ENCODE data around the gene LDLRAD1.
"Not testable (repeated sequence)": the region's sequence is repeated elsewhere in the genome, so short reads cannot be mapped to it uniquely, and the experiment has no call there.

The LDLRAD1 gene

GRCh38 chr1:54016343-54017282 lies 1.4 kb downstream of the LDLRAD1 start:
- DNase-seq (ENCODE audit: low spot score) = no peak

- DNase-seq (ENCODE audit: low spot score) = no peak
Measured at GRCh38 chr1:54014009-54014629, 3.9 kb downstream of the LDLRAD1 start.

GRCh38 chr1:54013393-54014008 lies 4.5 kb downstream of the LDLRAD1 start:
- DNase-seq (ENCODE audit: low spot score) = no peak

- no peak for DNase-seq (ENCODE audit: low spot score)
Measured at GRCh38 chr1:54012863-54013262, 5.1 kb downstream of the LDLRAD1 start.

GRCh38 chr1:54012008-54012325 lies 6.0 kb downstream of the LDLRAD1 start:
- DNase-seq (ENCODE audit: low spot score) = no peak

GRCh38 chr1:54011316-54012007 lies 6.5 kb downstream of the LDLRAD1 start:
- DNase-seq (ENCODE audit: low spot score) = no peak

GRCh38 chr1:54010415-54011117 lies 7.4 kb downstream of the LDLRAD1 start:
- no peak for DNase-seq (ENCODE audit: low spot score)

GRCh38 chr1:54009406-54009805 lies 8.6 kb downstream of the LDLRAD1 start:
- DNase-seq (ENCODE audit: low spot score) = no peak

GRCh38 chr1:54008876-54009275 lies 9.1 kb downstream of the LDLRAD1 start:
- DNase-seq (ENCODE audit: low spot score) = no peak

GRCh38 chr1:54007613-54008012 lies 10.4 kb downstream of the LDLRAD1 start:
- no peak for DNase-seq (ENCODE audit: low spot score)

GRCh38 chr1:54006508-54006907 lies 11.5 kb downstream of the LDLRAD1 start:
- no peak for DNase-seq (ENCODE audit: low spot score)

- DNase-seq (ENCODE audit: low spot score) = no peak
Measured at GRCh38 chr1:54004481-54005049, 13.4 kb downstream of the LDLRAD1 start.

- DNase-seq (ENCODE audit: low spot score) = not testable (repeated sequence)
Measured at GRCh38 chr1:54003750-54004480, 14.1 kb downstream of the LDLRAD1 start.

GRCh38 chr1:54003249-54003646 lies 14.7 kb downstream of the LDLRAD1 start:
- DNase-seq (ENCODE audit: low spot score) = no peak

GRCh38 chr1:54002544-54003248 lies 15.3 kb downstream of the LDLRAD1 start:
- DNase-seq (ENCODE audit: low spot score) = no peak

GRCh38 chr1:54001591-54001990 lies 16.4 kb downstream of the LDLRAD1 start:
- no peak for DNase-seq (ENCODE audit: low spot score)

- no peak for DNase-seq (ENCODE audit: low spot score)
Measured at GRCh38 chr1:53999920-54000319, 18.1 kb downstream of the LDLRAD1 start.

- DNase-seq (ENCODE audit: low spot score) = no peak
Measured at GRCh38 chr1:53998223-53998622, 19.8 kb downstream of the LDLRAD1 start.

- DNase-seq (ENCODE audit: low spot score) = no peak
Measured at GRCh38 chr1:53995683-53996082, 22.3 kb downstream of the LDLRAD1 start.

- not testable (repeated sequence) for DNase-seq (ENCODE audit: low spot score)
Measured at GRCh38 chr1:53994516-53994915, 23.5 kb downstream of the LDLRAD1 start.

Measured in kidney capillary endothelial cell (primary cell).